ENCODE data around the gene TMEM236.

Gene TMEM236

GRCh38 chr10:17783751-17784150 lies 31.8 kb downstream of the TMEM236 start:
- Histone ChIP-seq H3F3A (ENCODE audit: insufficient read depth) (no peaks in the 10 kb centered on the region), H2AFZ (ENCODE audit: low read depth, low read length, severe bottlenecking) (no peak overlapping the region), H3K79me2 (ENCODE audit: insufficient read depth, low read length) (no peaks in the 10 kb centered on the region), H3K4me2 (ENCODE audit: low read depth, low read length, poor library complexity, severe bottlenecking) (no peak overlapping the region), H3K27ac (ENCODE audit: low read depth, low read length) (no peak overlapping the region), H3K9me2 (replicated peaks; ENCODE audit: insufficient read depth, low read length) (no peaks in the 10 kb centered on the region), H3K27me3 (ENCODE audit: low read length) (no peaks in the 10 kb centered on the region), H3K9me3 (ENCODE audit: insufficient read depth, low read length) (no peaks in the 10 kb centered on the region), H3K4me3 (ENCODE audit: insufficient read depth, low read length, poor library complexity, severe bottlenecking) (no peak overlapping the region), H4K20me1 (ENCODE audit: low read depth, low read length) (no peaks in the 10 kb centered on the region), H3K36me3 (ENCODE audit: low read length) (no peaks in the 10 kb centered on the region), H3K9ac (ENCODE audit: low read length) (no peak overlapping the region)
- TF ChIP-seq CTCF (IDR thresholded peaks at IDR 0.05; ENCODE audit: insufficient read depth, low read length, poor library complexity, severe bottlenecking) (no peak), EZH2phosphoT487 (conservative IDR thresholded peaks at IDR 0.05; ENCODE audit: low read length) (no peak)

- no peak overlapping the region for H3K27ac ChIP-seq (ENCODE audit: low read depth, low read length)
These were observed 32.7 kb downstream of the TMEM236 start for GRCh38 chr10:17784688-17785087.

GRCh38 chr10:17785276-17785930 lies 33.4 kb downstream of the TMEM236 start:
- no peak overlapping the region for H3K4me2 ChIP-seq (ENCODE audit: low read depth, low read length, poor library complexity, severe bottlenecking)
- no peak for TF ChIP-seq EZH2phosphoT487 (conservative IDR thresholded peaks at IDR 0.05; ENCODE audit: low read length)
- no peak for TF ChIP-seq CTCF (IDR thresholded peaks at IDR 0.05; ENCODE audit: insufficient read depth, low read length, poor library complexity, severe bottlenecking)
- H3K9me2 ChIP-seq (replicated peaks; ENCODE audit: insufficient read depth, low read length), result no peaks in the 10 kb centered on the region
- H4K20me1 ChIP-seq (ENCODE audit: low read depth, low read length), result no peaks in the 10 kb centered on the region
- no peaks in the 10 kb centered on the region for H3K36me3 ChIP-seq (ENCODE audit: low read length)
- H3K9me3 ChIP-seq (ENCODE audit: insufficient read depth, low read length), result no peaks in the 10 kb centered on the region
- H3K27ac ChIP-seq (ENCODE audit: low read depth, low read length), result no peak overlapping the region
- H3K27me3 ChIP-seq (ENCODE audit: low read length), result no peaks in the 10 kb centered on the region
- no peak overlapping the region for H3K9ac ChIP-seq (ENCODE audit: low read length)
- no peak overlapping the region for H2AFZ ChIP-seq (ENCODE audit: low read depth, low read length, severe bottlenecking)
- H3K79me2 ChIP-seq (ENCODE audit: insufficient read depth, low read length), result no peaks in the 10 kb centered on the region
- H3K4me3 ChIP-seq (ENCODE audit: insufficient read depth, low read length, poor library complexity, severe bottlenecking), result no peak overlapping the region
- H3F3A ChIP-seq (ENCODE audit: insufficient read depth), result no peaks in the 10 kb centered on the region

More at GRCh38 chr10:17784688-17785087, 32.7 kb downstream of the TMEM236 start:
- Histone ChIP-seq H3K27me3 (ENCODE audit: low read length) (no peaks in the 10 kb centered on the region), H3K9me2 (replicated peaks; ENCODE audit: insufficient read depth, low read length) (no peaks in the 10 kb centered on the region), H3K36me3 (ENCODE audit: low read length) (no peaks in the 10 kb centered on the region), H3K79me2 (ENCODE audit: insufficient read depth, low read length) (no peaks in the 10 kb centered on the region), H3K9ac (ENCODE audit: low read length) (no peak overlapping the region), H3K4me3 (ENCODE audit: insufficient read depth, low read length, poor library complexity, severe bottlenecking) (no peak overlapping the region), H2AFZ (ENCODE audit: low read depth, low read length, severe bottlenecking) (no peak overlapping the region), H3K4me2 (ENCODE audit: low read depth, low read length, poor library complexity, severe bottlenecking) (no peak overlapping the region), H3K9me3 (ENCODE audit: insufficient read depth, low read length) (no peaks in the 10 kb centered on the region), H4K20me1 (ENCODE audit: low read depth, low read length) (no peaks in the 10 kb centered on the region), H3F3A (ENCODE audit: insufficient read depth) (no peaks in the 10 kb centered on the region)
- TF ChIP-seq EZH2phosphoT487 (conservative IDR thresholded peaks at IDR 0.05; ENCODE audit: low read length) (no peak), CTCF (IDR thresholded peaks at IDR 0.05; ENCODE audit: insufficient read depth, low read length, poor library complexity, severe bottlenecking) (no peak)
